Stimulated activated CD8-positive, alpha-beta memory T cell treated with anti-CD3 and anti-CD28 coated beads, Interleukin-4, amount 100 ng/mL, for 1 hour (primary cell): Measurements from ENCODE around the gene CD300LD.
"Not testable (repeated sequence)": the region's sequence is repeated elsewhere in the genome, so short reads cannot be mapped to it uniquely, and the experiment has no call there.

Source experiments
- DNase-seq, 2 donors: peaks; one replicate each; pipeline ENCODE4 v3.0.0-alpha.2; 2020; ENCODE audit warnings: low read depth in 2 of 2, low spot score in 1 of 2

Gene CD300LD

DNA sequence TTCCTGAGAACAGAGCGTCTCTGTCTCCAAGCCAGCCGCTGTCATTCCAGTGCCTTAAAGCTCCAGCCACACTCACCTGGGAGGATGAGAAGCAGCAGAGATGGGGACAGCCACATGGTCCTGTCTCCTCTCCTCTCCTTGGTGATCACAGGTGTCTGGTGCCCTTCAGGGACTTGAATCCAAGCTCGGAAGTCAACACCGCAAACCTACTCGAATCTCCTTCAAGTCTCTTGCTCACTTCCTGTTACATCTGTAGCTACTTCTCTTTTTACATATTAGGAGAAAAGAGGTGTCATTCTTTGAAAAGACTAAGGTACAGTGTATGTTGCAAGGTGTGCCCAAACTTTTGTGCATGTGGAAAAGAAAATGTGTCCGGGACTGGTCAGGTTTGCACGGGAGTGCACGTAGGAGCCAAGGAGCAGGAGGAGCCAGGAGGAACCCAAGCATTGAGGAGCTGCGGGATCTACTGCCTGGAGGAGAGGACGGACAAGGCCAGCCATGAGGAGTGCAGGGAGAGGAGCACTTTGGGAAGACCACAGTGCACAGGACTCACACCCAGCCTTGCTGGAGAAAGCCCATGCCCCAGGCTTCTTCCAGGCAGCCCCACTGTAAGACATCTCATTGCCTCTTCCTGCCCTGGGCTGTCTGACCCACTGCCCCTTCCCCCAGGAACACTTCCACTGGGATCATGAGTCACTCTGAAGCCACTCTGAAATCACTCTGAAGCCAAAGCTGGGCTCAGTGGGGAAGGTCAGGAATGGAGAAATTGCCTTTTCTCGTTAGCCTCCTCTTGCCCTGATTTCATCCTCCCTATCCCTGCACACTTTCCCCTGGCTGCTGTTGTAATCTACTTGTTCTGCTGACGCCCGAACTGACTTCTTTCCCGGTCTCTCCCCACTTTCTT is at the start of gene CD300LD:
Gene CD300LD, minus strand, starts transcription at position 197 of the 904 bp plus-strand sequence. Its CDS starts 81 bp downstream, at position 116.
- no peak for DNase-seq

DNA sequence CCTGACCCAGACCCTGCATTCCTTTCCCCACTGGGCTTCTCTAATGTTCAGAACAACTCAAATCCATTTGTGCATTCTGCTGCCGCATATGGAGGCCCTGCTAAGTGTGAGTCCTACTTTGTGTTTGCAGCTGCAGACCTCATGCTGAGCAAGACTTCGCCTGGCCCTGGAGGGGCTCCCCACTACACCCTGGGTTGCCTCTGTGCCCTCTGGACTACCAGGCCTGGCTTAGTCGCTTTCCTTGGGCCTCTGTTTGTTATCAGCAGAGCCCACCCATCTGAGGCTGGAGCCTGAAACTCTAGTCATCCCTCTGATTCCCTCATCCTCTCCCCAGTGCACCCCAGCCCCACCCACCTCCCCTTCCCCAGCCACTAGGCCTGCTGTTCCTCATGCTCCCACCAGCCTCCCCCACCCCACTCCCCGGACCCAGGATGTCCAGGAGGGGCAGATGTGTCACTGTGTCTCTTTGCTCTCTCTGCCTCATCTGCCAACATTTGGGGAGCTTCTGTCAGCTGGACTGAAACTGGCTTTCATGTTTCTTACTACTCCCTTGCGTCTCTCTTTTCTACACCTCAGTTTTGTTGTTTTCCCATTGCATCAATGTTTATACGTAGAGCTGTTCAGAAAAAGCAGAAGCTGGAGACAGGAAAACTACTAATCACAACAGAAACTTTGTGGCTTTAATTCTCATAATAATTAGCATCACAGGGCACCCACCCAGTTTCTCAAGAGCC is 49.3 kb upstream of the CD300LD start:
- no peak for DNase-seq

DNA sequence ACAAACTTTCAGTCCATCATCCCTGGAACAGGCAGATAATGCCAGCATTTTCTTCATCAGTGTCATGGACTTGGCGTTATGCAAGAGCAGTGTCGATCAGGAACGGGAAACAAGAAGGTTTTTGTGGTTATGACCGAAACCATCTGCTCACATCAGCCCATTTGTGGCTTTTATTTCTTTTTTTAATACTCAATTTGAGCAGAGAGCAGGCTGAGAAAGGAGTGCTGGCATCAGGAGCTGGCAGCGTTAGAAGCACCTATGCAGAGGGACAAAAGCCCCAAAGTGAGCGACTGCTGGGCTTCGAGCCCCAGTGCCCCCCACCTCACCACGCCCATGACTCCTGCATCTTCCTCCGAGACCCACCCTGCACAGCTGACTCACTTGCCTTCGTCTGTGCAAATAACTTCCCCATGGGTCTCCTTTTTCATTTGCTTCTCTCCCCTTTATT is 47.6 kb upstream of the CD300LD start:
- no peak for DNase-seq

DNA sequence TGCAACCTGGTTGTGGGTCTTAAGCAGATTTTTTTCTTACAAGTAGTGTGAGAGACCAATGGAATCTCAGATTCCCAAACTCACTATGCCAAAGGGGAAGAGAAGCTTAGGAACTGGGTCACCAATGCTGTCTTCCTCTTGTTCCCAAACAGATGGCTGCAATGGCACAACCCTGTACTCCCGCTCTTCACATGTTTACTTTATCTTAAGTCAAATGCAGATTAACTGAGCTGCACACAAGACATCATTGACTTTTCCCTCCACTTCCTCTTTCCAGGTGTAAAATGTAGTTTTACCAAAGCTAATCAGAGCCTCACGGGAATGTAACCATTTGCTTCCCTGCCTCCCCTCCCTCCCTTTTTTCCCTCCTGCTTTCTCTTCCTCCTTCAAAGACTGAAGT is 45.8 kb upstream of the CD300LD start:
- DNase-seq = no peak

DNA sequence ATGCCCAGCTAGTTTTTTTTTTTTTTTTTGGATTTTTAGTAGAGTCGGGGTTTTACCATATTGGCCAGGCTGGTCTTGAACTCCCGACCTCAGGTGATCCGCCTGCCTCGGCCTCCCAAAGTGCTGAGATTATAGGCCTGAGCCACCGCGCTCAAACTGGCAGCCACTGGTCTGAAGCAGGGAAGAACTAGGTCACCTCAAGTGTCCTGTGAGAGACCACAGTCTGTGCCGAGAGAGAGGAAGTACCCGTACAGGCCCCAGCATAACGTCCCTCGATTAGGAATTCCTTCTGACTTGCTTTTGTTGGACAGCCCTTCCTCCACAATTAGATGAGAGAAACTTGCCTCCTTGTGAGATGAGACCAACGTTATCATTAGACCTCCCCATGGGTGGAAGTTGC is 45.2 kb upstream of the CD300LD start:
- DNase-seq = no peak

DNA sequence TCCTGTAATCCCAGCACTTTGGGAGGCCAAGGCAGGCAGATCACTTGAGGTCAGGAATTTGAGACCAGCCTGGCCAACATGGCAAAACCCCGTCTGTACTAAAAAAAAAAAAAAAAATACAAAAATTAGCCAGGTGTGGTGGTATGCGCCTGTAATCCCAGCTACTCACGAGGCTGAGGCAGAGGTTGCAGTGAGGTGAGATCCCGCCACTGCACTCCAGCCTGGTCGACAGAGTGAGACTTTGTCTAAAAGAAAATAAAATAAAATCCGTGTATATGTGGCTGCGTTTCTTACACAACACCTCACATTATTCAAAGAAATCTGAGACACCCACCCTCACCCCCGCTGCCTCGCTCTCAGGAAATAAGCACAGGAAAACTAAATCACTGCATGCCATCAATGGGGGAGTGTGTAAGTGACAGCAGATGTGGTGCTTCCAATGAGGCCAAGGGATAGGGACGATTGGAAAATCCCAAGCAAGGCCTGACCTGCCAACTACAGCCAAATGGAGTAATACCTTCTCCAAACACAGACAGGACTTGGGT is 44.5 kb upstream of the CD300LD start:
- DNase-seq = not testable (repeated sequence)

DNA sequence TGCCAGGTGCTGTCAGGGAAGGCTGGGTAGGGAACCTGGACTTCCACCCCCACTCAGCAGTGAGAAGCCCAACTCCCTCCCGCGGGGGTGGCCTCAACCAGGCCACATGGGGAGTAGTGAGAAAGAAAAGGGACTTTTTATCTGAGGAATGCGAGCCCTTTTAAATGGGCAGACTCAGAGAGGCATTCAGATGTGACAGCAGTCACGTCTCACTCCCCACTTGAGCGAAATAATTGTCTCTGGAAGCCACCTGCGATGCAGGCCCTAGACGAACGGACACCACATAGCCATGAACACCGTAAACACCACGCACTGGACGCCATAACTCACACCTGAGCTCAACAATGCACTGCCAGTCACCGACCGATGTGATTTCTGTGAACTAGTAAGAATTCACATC is 43.3 kb upstream of the CD300LD start:
- DNase-seq = no peak

DNA sequence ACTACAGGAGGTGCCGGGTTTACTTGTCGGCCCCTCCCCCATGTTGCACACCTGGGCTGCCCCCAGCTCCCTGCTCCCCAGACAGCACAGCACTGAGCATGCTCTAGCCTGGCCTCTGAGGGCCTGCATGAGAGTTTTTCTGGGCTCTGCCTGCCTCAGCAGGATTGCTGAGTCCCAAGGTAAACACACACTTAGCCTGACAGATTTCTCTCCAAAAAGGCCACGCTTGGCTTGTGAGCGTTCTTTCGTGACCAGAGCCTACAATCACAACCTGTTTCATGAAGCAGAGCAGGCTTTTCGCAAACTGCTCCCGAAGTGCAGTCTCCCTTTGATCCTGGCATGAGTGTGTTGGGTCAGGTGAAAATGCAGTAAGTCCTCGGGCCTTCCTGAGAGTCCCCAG is 41.2 kb upstream of the CD300LD start:
- DNase-seq = no peak

DNA sequence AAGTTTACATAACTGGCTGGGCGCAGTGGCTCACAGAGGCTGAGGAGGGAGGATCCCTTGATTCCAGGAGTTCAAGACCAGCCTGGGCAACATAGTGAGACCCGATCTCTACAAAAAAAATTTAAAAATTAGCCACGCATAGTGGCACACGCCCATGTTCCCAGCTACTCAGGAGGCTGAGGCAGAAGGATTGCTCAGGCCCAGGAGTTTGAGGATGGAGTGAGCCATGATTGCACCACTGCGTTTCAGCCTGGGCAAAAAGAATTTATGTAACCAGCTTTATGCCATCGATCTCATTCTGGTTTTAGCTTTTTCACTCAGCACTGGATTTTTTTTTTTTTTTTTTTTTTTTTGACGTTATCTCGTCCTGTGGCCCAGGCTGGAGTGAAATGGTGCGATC is 40.5 kb upstream of the CD300LD start:
- no peak for DNase-seq

DNA sequence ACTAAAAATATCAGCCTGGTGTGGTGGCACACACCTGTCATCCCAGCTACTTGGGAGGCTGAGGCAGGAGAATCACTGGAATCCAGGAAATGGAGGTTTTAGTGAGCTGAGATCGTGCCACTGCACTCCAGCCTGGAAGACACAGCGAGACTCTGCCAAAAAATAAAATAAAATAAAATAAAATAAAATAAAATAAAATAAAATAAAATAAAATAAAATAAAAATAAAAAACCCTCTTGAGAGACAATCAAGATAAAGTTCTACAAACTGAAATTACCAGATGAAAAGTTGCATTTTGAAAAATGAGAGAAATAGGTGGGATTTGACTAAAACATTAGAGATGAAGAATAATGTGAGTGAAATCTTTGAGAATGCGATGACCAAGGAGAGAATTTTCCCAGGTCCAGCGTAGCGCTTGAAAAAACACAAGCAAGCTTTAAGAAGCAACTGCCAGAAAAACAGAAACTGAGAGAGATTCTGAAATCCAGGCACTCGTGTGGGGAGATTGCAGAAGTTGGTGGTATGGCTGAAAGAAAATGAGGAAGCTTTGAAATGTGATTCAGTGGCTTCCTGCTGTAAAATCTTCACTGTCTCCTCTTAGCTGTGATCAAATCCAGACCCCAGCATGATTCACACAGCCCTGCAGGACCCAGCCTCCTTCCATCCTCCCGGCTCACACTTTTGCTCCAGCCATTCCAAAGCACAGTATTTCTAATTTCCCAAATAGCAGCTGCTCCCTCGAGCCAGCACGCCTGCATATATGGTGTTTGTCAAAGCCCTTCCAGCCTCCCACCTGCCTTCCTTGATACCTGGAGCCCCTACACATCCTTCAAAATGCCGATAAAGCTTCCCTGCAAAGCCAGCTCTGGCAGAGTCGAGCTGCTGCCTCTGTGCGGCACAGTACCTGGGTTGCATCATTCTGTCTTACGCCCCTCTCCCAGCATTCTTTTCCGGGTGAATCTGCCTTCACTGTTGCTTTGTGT is 39.7 kb upstream of the CD300LD start:
- no peak for DNase-seq

DNA sequence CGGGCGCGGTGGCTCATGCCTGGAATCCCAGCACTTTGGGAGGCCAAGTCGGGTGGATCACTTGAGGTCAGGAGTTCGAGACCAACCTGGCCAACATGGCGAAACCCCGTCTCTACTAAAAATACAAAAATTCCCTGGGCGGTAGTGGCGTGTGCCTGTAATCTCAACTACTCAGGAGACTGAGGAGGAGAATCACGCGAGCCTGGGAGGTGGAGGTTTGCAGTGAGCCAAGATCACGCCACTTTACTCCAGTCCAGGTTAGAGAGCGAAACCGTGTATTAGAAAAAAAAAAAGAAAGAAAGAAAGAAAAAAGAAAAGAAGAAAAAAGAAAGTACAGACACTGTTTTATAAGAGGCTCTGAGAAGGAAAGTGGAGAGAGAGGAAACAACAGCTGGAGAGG is 38.2 kb upstream of the CD300LD start:
- not testable (repeated sequence) for DNase-seq

DNA sequence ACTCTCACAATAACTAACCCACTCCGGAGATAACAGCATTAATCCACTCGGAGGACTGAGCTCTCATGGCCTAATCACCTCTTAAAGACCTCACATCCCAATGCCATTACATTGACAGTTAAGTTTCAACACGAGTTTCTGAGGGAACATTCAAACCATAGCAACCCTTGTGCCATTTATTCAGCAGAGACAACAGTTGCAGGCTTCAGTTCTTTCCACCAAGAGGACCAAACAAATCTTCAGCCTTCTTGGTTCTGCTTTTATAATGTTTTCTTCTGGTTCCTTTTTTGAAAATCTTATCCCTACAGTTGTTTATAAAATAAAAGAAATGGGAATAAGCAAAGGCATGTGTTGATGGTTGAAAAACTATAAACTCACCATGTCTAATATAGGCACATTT is 33.6 kb upstream of the CD300LD start:
- DNase-seq = no peak

DNA sequence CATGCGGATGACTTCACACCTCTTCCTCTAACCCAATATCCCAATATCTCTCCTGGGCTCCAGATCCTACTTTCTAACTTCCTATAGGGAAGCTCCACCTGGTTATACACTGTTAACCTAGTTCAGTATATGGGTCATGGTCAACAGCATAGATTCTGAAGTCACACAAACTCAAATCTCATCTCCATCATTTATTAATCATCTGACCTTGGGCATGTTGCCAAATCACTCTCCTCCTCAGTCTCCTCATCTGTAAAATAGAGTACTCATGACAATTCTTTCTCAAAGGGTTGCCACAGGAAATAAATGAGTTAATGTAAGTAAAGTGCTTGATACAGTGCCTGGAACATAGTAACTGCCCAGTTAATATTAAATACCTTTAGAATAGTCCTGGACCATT is 32.0 kb upstream of the CD300LD start:
- DNase-seq = no peak

DNA sequence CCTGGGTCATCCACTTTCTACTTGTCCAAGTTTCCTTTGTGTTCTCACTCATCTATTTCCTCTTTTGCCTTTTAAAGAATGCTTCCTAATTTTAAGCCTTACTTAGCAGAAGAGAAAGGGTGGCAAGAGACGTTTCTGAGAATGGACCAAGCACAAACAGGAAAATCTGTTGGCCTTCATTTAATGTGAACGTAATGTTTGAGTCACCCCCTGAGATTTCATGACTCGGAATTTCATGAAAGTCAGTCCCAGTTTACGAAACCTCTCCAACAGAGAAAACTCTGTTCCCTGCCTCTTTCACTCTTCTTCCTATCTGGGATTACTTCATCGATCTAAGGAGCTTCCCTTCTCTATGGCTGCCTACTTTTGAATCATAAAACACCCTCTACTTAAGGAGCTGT is 31.6 kb upstream of the CD300LD start, which contains the start of gene CD300E:
Gene CD300E, minus strand, starts transcription at position 46 of the 401 bp plus-strand sequence. CDS start 117 bp downstream, outside the sequence.
- no peak for DNase-seq

DNA sequence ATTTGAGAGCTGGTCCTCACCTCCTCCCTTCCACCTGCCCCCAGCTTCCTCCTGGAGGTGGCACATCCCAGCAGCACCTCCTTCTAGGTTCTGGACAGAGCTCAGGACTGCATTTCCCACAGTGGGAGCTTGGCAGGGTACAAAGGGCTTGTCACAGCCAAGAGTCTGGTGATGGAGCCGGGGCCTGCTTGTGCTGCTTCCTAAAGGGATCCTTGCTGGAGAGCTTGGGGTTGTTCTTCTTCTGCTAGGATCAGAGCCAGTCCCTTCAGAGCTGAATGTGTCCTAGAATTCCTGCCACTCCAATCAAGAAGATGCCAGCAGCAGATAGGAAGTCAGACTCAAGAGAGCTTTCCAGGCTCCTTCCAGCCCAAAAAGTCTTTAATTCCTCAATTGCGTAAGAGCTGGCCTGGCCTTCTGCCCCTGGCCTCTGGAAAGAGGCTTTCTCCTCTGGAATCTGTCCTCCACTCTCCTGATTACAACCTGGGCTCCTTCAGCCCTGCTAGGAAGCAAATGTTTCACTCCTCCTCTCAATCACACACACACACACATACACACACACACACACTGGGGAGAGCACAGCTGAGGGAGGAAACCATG is 27.1 kb upstream of the CD300LD start:
- DNase-seq = no peak

DNA sequence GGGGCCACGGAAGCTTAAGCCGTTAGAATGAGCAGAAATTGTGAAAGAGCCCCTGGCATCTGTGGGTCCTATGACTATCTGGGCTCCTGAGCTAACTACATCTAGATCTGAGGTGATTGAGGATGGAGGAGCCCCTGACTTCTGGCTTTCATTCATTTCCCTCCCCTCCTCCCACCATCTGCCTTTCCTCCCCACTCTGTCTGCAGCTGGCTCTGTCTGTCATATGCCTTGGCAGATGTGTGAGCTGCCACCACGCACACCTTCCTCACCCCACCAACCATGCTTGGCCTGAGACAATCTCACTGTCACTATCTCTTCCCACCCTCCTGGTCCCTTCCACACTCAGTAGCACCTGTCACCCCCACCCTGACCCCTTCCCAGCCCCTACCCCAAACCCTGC is 26.4 kb upstream of the CD300LD start:
- DNase-seq = no peak

DNA sequence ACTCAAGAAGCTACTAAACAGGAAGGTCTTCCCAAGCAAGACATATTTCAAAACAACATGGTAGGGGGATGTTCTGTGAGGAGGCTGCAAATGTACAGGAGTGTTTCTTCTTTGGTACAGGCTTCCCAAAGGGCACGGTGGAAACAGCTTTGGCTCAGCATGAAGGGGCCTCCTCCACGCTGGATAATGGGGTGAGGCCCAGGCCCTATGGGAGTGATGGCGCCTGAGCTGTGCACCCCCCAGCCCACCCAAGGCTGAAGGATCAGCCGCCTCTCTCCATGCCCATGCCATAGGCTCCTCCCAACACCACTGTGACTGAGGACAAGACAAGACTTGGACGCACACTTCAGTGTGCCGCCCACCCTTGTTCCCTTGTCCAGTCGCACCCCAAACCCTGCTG is 24.6 kb upstream of the CD300LD start:
- no peak for DNase-seq

DNA sequence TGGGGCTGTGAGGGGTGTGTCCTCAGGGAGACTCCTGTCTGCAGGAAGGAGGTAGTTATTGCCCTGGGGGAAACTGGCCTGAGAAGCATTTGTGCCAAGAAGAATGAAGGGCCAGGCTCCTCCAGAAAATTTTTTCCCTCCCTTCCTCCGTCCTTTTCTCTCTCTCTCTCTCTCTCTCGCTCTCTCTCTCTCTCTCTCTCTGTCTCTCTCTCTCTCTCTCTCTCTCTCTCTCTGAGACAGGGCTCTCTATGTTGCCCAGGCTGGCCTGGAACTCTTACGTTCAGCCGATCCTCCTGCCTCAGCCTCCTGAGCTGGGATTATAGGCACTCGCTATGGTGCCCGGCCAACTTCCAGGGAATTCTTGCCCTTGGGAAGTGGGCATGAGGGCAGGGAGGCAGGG is 20.0 kb upstream of the CD300LD start:
- no peak for DNase-seq

DNA sequence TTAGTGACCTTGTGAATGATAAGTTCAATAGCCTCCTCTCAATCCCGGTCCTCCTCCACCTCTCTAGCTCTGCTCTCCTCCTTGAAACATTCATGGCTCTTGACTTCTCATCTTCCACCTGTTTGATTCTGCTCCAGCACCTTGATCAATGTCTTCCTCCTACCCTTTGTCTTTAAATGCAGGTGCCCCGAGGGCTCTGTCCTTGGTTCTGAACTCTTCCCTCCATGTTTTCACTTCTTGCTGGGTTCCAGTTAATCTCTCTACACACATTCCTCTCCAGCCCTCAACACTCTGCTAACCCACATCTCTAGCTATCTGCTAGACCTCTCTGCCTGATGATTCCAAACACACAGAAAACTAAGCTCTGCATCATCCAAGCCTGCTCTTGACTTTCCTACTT is 18.0 kb upstream of the CD300LD start:
- DNase-seq = no peak

DNA sequence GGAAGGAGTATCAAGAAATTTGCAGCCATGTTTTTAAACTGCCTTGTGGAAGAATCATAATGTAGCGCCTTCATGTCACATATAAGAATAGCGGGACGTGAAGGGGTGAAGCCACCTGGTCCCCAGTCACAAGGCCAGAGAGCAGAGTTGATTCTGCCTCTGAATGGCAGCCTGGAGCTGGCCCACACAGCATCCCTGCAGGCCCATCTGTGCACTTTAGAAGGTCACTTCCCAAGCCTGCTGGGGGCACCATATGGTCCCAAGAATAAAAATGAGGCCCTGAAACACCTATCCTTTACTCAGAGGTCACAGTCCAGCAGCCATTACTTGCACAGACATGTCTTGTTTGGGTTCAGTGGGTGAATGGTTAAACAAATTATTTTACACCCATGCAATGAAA is 16.4 kb upstream of the CD300LD start:
- no peak for DNase-seq
